ENCODE measurements around the gene C5orf52.

The C5orf52 gene

GRCh38 chr5:157649101-157649500 is 22.2 kb upstream of the C5orf52 start:
- no peak overlapping the region for H3K4me3 ChIP-seq (replicated peaks in 1 of 2; ENCODE audit: low read depth in 2 of 2, low read length in 2 of 2)
- no peak for TF ChIP-seq CTCF (IDR thresholded peaks at IDR 0.05; ENCODE audit: low read depth, low read length)
- no peak for DNase-seq (ENCODE audit: low read depth in 2 of 2)

- no peak for DNase-seq (ENCODE audit: low read depth in 2 of 2)
- no peak overlapping the region for H3K4me3 ChIP-seq (replicated peaks in 1 of 2; ENCODE audit: low read depth in 2 of 2, low read length in 2 of 2)
- TF ChIP-seq CTCF (IDR thresholded peaks at IDR 0.05; ENCODE audit: low read depth, low read length) = no peak
Observed at GRCh38 chr5:157650991-157651611, 20.2 kb upstream of the C5orf52 start.

DNA sequence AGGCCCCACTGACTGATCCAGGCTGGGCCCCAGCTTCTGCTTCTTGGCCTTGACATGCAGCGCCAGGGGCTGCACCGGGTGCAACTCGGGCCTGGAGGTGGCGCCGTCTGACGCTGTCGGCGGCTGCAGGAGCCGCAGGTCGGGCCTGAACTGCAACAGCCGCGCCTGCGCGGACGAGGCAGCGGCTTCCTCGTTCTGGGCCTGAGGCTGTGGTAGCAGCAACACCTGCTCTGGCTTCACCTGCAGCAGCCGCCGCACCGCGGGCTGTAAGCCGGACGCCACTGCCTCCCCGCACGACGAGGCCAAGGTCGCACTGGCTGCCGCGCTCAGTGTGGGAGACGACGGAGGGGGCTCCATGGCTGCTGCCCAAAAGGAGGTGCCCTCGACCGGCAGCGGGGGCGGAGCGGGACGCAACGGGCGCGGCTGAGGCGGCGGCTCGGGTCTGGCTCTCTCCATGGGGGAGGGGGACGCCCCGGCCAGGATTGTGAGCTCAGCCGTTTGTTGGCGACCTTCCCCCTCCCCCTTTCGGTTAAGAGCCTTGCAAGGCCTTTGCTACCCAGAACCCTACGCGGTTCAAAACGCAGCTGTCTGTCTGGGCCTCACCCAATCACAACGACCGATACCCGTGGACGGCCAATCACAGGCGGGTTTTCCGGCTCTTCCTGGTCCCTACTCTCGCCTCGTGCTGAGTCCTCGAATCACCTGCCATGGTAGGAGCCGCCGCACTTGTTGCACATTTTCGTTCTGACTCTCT is 19.5 kb upstream of the C5orf52 start:
- peak; percentile 2 for TF ChIP-seq CTCF (IDR thresholded peaks at IDR 0.05; ENCODE audit: low read depth, low read length)
- DNase-seq (ENCODE audit: low read depth in 2 of 2) = peak; percentile 38 to 62
- peak overlapping the region; percentile 19 to 31 for H3K4me3 ChIP-seq (replicated peaks in 1 of 2; ENCODE audit: low read depth in 2 of 2, low read length in 2 of 2)

DNA sequence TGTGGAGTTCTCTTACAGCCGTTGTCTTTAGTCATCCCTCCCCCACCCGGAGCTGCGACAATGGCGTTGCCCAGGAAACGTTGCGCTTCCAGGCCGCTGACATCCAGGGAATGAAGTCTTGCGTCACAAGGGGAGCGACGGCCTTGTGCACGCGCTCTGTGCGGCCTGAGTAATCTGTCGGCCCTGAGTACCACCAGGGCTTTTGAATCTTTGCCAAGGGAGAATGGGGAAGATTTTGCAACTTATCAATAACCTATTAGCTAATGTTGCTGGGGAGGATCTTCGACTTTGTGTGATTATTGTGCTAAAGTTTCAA is 19.0 kb upstream of the C5orf52 start, which contains the start of gene SOX30:
Gene SOX30 (minus strand): TSS at position 62 of the 316 bp plus-strand sequence. CDS start 360 bp downstream, outside the sequence.
- H3K4me3 ChIP-seq (replicated peaks in 1 of 2; ENCODE audit: low read depth in 2 of 2, low read length in 2 of 2) = peak within 1 kb of the TSS; percentile 19 to 31
- no peak for DNase-seq (ENCODE audit: low read depth in 2 of 2)
- TF ChIP-seq CTCF (IDR thresholded peaks at IDR 0.05; ENCODE audit: low read depth, low read length) = no peak

GRCh38 chr5:157657516-157657915 is 13.8 kb upstream of the C5orf52 start:
- H3K4me3 ChIP-seq (replicated peaks in 1 of 2; ENCODE audit: low read depth in 2 of 2, low read length in 2 of 2) = no peak overlapping the region
- no peak for TF ChIP-seq CTCF (IDR thresholded peaks at IDR 0.05; ENCODE audit: low read depth, low read length)
- DNase-seq (ENCODE audit: low read depth in 2 of 2) = no peak

GRCh38 chr5:157658893-157659292 is 12.4 kb upstream of the C5orf52 start:
- no peak for DNase-seq (ENCODE audit: low read depth in 2 of 2)
- TF ChIP-seq CTCF (IDR thresholded peaks at IDR 0.05; ENCODE audit: low read depth, low read length) = no peak

More at GRCh38 chr5:157658893-157659292, 12.4 kb upstream of the C5orf52 start:
- no peak overlapping the region for H3K4me3 ChIP-seq (replicated peaks in 1 of 2; ENCODE audit: low read depth in 2 of 2, low read length in 2 of 2)
